GM19023 (cell line): ENCODE results near the gene TAS2R60.
"Not testable (repeated sequence)": the region's sequence is repeated elsewhere in the genome, so short reads cannot be mapped to it uniquely, and the experiment has no call there.

Experiments
- ATAC-seq: cut with Tn5 transposase; IDR thresholded peaks from one replicate; pipeline ENCODE4 v1.9.1; 2021; ENCODE audit warnings: mild to moderate bottlenecking, moderate library complexity; ENCODE audit not compliant: unreplicated experiment

The TAS2R60 gene

GRCh38 chr7:143467724-143468123, 24.5 kb downstream of the TAS2R60 start:
- ATAC-seq, result no peak

GRCh38 chr7:143472071-143472689, 28.9 kb downstream of the TAS2R60 start:
- not testable (repeated sequence) for ATAC-seq

GRCh38 chr7:143477501-143478150, 34.4 kb downstream of the TAS2R60 start, which contains the start of gene TAS2R41:
TAS2R41 (plus strand) TSS chr7:143477873; CDS start chr7:143477873, 0 bp downstream.
- ATAC-seq, result no peak

GRCh38 chr7:143479055-143479766, 36.0 kb downstream of the TAS2R60 start:
- no peak for ATAC-seq

DNA sequence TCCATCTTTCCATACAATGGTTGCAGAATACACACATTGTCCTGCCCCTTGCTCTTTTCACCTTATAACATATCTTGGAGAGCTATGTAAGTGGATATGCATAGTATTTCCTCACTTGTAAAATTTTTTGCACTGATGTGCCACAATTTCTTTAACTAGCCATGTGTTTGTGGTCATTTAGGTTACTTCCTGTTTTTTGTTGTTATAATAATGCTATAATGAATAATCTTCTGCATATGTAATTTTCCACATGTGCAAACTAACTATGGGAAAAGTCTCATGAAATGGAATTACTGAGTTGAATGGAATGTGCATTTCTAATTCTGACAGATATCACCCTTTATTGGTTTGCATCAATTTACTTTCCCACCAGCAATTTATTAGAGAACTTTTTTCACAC, 37.2 kb downstream of the TAS2R60 start:
- no peak for ATAC-seq

DNA sequence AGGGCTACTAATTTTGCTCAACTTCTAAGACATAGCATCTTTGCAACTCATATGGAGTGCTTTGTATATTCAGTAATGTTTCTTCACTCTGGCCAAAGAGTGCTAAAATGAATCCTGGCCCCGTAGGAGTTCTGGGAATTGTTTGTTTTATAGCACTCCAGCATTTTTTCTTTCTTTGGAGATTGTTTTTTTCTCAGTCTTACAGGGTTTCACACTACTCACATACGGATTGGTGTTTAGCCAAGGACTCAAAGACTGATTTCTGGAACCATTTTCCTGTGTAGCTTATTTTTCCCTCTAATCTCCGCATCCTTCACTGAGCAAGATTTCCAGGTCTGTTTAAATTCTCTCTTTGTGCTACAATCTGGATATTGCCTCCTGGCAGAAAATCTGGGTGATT, 40.9 kb downstream of the TAS2R60 start:
- ATAC-seq, result no peak

- ATAC-seq, result no peak
Observed at GRCh38 chr7:143485094-143485493, 41.8 kb downstream of the TAS2R60 start.

- no peak for ATAC-seq
Observed at GRCh38 chr7:143485500-143485899, 42.2 kb downstream of the TAS2R60 start.

GRCh38 chr7:143486266-143486665, 43.0 kb downstream of the TAS2R60 start:
- ATAC-seq, result not testable (repeated sequence)

- no peak for ATAC-seq
Observed at GRCh38 chr7:143487061-143487460, 43.8 kb downstream of the TAS2R60 start.

- ATAC-seq, result no peak
Observed at GRCh38 chr7:143487566-143487965, 44.3 kb downstream of the TAS2R60 start.

- ATAC-seq, result no peak
Observed at GRCh38 chr7:143490717-143491306, 47.6 kb downstream of the TAS2R60 start.

- ATAC-seq, result no peak
Observed at GRCh38 chr7:143492043-143492471, 48.8 kb downstream of the TAS2R60 start.

DNA sequence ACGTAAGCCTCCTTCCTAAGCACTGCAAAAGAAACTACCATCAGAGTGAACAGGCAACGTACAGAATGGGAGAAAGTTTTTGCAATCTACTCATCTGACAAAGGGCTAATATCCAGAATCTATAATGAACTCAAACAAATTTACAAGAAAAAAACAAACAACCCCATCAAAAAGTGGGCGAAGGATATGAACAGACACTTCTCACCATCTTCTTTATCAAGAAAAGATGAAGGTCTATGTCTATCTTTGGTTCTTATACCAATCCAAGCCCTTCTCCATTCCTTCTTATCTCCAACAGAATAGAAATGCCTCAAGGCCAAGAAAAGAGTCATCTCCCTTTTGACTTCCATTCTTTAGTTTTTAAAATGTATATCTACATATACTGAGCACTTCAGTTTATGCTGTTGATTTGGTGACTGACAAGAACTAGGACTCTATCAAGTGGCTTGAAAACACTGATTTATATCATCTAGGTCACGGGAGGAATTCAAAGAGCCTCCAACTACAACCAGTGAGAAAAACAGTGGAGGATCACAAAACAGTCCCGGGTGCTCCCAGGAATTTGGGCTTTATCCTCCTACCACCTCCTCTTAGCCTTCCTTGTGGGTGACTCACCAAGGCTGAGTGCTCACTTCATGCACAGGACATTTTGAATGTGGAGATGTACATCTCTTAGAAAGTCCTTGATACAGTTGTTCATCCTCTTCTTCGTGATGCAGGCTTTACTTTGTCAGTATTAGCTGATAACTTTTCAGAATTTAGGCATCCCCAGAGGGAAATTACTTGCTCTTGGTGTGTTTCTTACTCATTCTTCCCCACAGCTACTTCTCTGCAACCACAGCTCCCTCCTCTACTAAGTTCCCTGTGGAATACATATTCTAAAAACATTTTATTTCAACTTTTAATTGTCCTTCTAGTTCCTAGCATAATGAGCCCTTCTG, 49.8 kb downstream of the TAS2R60 start:
- no peak for ATAC-seq

GRCh38 chr7:143493751-143494150, 50.5 kb downstream of the TAS2R60 start:
- no peak for ATAC-seq
